Prostate gland (tissue), 2 donors: ENCODE results near the gene CNPY3.

Experiments
- POLR2A ChIP-seq: fragments of 450-650 bp; IDR thresholded peaks from one replicate; pipeline ENCODE4 v1.6.1; 2016; ENCODE audit warnings: antibody characterized with exemption, mild to moderate bottlenecking
- POLR2AphosphoS5 ChIP-seq: sonication (generic); formaldehyde crosslinking; IDR thresholded peaks from one replicate; pipeline ENCODE4 v1.6.1; 2017; ENCODE audit warnings: antibody characterized with exemption
- TF ChIP-seq, protein P1 (sequence below), 4 experiments: fragments of 200-600 bp in 2 of 4; fragments of 450-650 bp in 2 of 4; sonication (generic) in 2 of 4; IDR thresholded peaks; 1 replicate in 3 of 4; 2 replicates in 1 of 4; pipeline ENCODE4 v1.5.1; 2016 to 2019; ENCODE audit warnings: antibody characterized with exemption in 4 of 4, mild to moderate bottlenecking in 2 of 4, moderate library complexity in 2 of 4

DNA sequence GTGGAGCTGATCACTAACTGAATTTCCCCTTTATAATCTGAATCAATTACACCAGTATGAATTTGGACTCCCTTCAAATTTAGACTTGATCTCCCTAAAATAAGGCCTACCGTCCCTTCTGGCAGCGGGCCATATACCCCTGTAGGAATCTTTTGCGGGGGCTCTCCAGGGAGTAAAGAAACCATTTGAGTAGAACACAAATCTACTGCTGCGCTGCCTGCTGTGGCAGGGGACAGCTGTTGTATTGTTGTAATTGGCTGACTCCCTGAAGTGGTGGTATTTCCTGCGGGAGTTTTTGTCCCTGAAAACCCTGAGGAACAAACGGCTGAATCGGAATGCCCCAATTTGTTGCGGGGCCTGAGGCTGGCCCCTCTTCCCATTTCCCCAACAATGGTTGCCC lies 29.4 kb upstream of the CNPY3 start:
- TF ChIP-seq, protein P1, sequence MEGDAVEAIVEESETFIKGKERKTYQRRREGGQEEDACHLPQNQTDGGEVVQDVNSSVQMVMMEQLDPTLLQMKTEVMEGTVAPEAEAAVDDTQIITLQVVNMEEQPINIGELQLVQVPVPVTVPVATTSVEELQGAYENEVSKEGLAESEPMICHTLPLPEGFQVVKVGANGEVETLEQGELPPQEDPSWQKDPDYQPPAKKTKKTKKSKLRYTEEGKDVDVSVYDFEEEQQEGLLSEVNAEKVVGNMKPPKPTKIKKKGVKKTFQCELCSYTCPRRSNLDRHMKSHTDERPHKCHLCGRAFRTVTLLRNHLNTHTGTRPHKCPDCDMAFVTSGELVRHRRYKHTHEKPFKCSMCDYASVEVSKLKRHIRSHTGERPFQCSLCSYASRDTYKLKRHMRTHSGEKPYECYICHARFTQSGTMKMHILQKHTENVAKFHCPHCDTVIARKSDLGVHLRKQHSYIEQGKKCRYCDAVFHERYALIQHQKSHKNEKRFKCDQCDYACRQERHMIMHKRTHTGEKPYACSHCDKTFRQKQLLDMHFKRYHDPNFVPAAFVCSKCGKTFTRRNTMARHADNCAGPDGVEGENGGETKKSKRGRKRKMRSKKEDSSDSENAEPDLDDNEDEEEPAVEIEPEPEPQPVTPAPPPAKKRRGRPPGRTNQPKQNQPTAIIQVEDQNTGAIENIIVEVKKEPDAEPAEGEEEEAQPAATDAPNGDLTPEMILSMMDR (IDR thresholded peaks at IDR 0.05): no peak
- TF ChIP-seq POLR2AphosphoS5 (no peak), POLR2A (no peak)
